SK-N-SH treated with all-trans-retinoic acid at 6 μM for 48 hours (cell line): ENCODE data around the gene ESF1.

Experiments
- ATAC-seq: fragments of 200-7000 bp; cut with Tn5 transposase; 3 replicates; pipeline ENCODE4 v1.9.1; 2020; ENCODE audit warnings: mild to moderate bottlenecking, moderate library complexity
- ARNTL ChIP-seq: fragments of 450-650 bp; formaldehyde crosslinking; IDR thresholded peaks from 2 replicates; pipeline ENCODE4 v1.5.0; 2020; ENCODE audit warnings: low read depth, mild to moderate bottlenecking, moderate library complexity, borderline replicate concordance
- BACH2 ChIP-seq: fragments of 250-450 bp; sonication (Bioruptor Pico); IDR thresholded peaks from 2 replicates; pipeline ENCODE4 v1.9.0; 2021; ENCODE audit warnings: mild to moderate bottlenecking, borderline replicate concordance
- CSDC2 ChIP-seq: fragments of 250-450 bp; sonication (Bioruptor Pico); IDR thresholded peaks from 2 replicates; pipeline ENCODE4 v1.5.0; 2020; ENCODE audit warnings: mild to moderate bottlenecking, moderate library complexity
- ESRRG ChIP-seq: fragments of 250-450 bp; sonication (Bioruptor Pico); IDR thresholded peaks from 2 replicates; pipeline ENCODE4 v1.6.1; 2021; ENCODE audit warnings: mild to moderate bottlenecking
- ISL1 ChIP-seq: fragments of 250-450 bp; sonication (Bioruptor Pico); IDR thresholded peaks from 2 replicates; pipeline ENCODE4 v2.1.2; 2022; ENCODE audit warnings: mild to moderate bottlenecking, moderate library complexity
- OSR1 ChIP-seq: fragments of 250-450 bp; sonication (Bioruptor Pico); IDR thresholded peaks from 2 replicates; pipeline ENCODE4 v1.8.0; 2022; ENCODE audit warnings: moderate library complexity, mild to moderate bottlenecking, inconsistent platforms
- PPARA ChIP-seq: fragments of 250-450 bp; sonication (Bioruptor Pico); IDR thresholded peaks from 2 replicates; pipeline ENCODE4 v1.5.0; 2020; ENCODE audit warnings: mild to moderate bottlenecking, borderline replicate concordance
- RARB ChIP-seq: fragments of 250-450 bp; sonication (Bioruptor Pico); IDR thresholded peaks from 2 replicates; pipeline ENCODE4 v1.8.0; 2021; ENCODE audit warnings: mild to moderate bottlenecking, moderate library complexity
- SNAI2 ChIP-seq: fragments of 250-450 bp; sonication (Bioruptor Pico); IDR thresholded peaks from 2 replicates; pipeline ENCODE4 v1.5.0; 2020; ENCODE audit warnings: mild to moderate bottlenecking, moderate library complexity
- TCF4 ChIP-seq: fragments of 250-450 bp; sonication (Bioruptor Pico); IDR thresholded peaks from 2 replicates; pipeline ENCODE4 v1.8.0; 2021; ENCODE audit warnings: mild to moderate bottlenecking, moderate library complexity, borderline replicate concordance
- ZC3H10 ChIP-seq: fragments of 250-450 bp; sonication (Bioruptor Pico); IDR thresholded peaks from 2 replicates; pipeline ENCODE4 v1.5.1; 2021; ENCODE audit warnings: mild to moderate bottlenecking, moderate library complexity
- ZFP3 ChIP-seq: fragments of 250-450 bp; sonication (Bioruptor Pico); IDR thresholded peaks from 2 replicates; pipeline ENCODE4 v1.5.0; 2020; ENCODE audit warnings: mild to moderate bottlenecking, moderate library complexity
- ZNF565 ChIP-seq: fragments of 450-650 bp; formaldehyde crosslinking; conservative IDR thresholded peaks from 2 replicates; pipeline ENCODE4 v1.5.0; 2020; ENCODE audit warnings: low read depth, mild to moderate bottlenecking, moderate library complexity
- ZNF70 ChIP-seq: fragments of 450-650 bp; formaldehyde crosslinking; IDR thresholded peaks from 2 replicates; pipeline ENCODE4 v1.5.0; 2020; ENCODE audit warnings: mild to moderate bottlenecking, moderate library complexity
- TF ChIP-seq, protein P1 (sequence below): fragments of 250-450 bp; sonication (Bioruptor Pico); IDR thresholded peaks from 2 replicates; pipeline ENCODE4 v1.8.0; 2020; ENCODE audit warnings: mild to moderate bottlenecking, moderate library complexity, borderline replicate concordance
- TF ChIP-seq, protein P2 (sequence below): fragments of 250-450 bp; sonication (Bioruptor Pico); IDR thresholded peaks from 2 replicates; pipeline ENCODE4 v1.5.1; 2020; ENCODE audit warnings: low read depth, mild to moderate bottlenecking, moderate library complexity
- TF ChIP-seq, protein P3 (sequence below): fragments of 250-450 bp; sonication (Bioruptor Pico); IDR thresholded peaks from 2 replicates; pipeline ENCODE4 v1.5.1; 2021; ENCODE audit warnings: mild to moderate bottlenecking, moderate library complexity
- TF ChIP-seq, protein P4 (sequence below): fragments of 250-450 bp; sonication (Bioruptor Pico); IDR thresholded peaks from 2 replicates; pipeline ENCODE4 v1.5.0; 2020; ENCODE audit warnings: mild to moderate bottlenecking, moderate library complexity
- TF ChIP-seq, protein P5 (sequence below): fragments of 250-450 bp; sonication (Bioruptor Pico); IDR thresholded peaks from 2 replicates; pipeline ENCODE4 v1.8.0; 2021; ENCODE audit warnings: low read depth, mild to moderate bottlenecking, moderate library complexity, borderline replicate concordance

The ESF1 gene, protein sequence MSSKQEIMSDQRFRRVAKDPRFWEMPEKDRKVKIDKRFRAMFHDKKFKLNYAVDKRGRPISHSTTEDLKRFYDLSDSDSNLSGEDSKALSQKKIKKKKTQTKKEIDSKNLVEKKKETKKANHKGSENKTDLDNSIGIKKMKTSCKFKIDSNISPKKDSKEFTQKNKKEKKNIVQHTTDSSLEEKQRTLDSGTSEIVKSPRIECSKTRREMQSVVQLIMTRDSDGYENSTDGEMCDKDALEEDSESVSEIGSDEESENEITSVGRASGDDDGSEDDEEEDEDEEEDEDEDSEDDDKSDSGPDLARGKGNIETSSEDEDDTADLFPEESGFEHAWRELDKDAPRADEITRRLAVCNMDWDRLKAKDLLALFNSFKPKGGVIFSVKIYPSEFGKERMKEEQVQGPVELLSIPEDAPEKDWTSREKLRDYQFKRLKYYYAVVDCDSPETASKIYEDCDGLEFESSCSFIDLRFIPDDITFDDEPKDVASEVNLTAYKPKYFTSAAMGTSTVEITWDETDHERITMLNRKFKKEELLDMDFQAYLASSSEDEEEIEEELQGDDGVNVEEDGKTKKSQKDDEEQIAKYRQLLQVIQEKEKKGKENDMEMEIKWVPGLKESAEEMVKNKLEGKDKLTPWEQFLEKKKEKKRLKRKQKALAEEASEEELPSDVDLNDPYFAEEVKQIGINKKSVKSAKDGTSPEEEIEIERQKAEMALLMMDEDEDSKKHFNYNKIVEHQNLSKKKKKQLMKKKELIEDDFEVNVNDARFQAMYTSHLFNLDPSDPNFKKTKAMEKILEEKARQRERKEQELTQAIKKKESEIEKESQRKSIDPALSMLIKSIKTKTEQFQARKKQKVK

DNA sequence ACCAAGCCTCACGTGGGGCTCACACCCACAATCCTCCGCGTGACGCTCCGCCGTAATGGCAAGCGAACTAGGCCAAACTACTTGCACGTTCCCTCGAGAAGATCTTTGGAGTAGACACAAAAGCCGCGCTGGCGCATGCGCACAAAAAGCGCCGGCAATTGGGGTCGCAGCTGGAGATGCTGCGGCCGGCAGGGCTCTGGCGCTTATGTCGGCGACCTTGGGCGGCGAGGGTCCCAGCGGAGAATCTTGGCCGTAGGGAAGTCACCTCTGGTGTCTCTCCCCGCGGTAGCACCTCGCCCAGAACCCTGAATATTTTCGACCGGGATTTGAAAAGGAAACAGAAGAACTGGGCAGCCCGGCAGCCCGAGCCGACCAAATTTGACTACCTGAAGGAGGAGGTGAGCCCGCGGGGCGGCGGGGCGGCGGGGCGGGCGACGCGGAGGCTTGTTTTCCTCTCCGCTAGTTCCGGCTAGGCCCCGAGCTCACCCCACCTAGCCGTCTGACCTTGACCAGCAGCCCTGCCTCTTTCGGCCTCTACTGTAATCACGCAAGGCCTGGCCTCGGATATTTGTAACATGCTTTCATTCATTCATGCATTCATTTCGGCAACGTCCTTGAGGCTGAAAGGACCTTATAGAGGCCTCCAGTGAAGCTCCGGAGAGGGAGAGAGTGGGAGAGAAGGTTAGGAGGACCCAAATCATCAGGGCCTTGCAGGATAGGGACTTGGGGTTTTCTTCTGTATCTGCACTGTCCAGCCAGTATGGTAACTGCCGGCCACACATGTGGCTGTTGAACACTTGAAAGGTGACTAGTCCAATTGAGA, at the start of gene ESF1, which contains the start of gene NDUFAF5:
Gene ESF1, minus strand, starts transcription at position 27 of the 823 bp plus-strand sequence. CDS start 1,779 bp downstream, outside the sequence.
Gene NDUFAF5, plus strand, starts transcription at position 136 of the 823 bp plus-strand sequence. Its CDS starts 41 bp downstream, at position 177.
- ATAC-seq, result peak; percentile 97
- TF ChIP-seq, protein P1, sequence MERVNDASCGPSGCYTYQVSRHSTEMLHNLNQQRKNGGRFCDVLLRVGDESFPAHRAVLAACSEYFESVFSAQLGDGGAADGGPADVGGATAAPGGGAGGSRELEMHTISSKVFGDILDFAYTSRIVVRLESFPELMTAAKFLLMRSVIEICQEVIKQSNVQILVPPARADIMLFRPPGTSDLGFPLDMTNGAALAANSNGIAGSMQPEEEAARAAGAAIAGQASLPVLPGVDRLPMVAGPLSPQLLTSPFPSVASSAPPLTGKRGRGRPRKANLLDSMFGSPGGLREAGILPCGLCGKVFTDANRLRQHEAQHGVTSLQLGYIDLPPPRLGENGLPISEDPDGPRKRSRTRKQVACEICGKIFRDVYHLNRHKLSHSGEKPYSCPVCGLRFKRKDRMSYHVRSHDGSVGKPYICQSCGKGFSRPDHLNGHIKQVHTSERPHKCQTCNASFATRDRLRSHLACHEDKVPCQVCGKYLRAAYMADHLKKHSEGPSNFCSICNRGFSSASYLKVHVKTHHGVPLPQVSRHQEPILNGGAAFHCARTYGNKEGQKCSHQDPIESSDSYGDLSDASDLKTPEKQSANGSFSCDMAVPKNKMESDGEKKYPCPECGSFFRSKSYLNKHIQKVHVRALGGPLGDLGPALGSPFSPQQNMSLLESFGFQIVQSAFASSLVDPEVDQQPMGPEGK (CRISPR knock-in tag), result no peak
- no peak for TF ChIP-seq ZNF565 (CRISPR knock-in tag)
- TF ChIP-seq, protein P2, sequence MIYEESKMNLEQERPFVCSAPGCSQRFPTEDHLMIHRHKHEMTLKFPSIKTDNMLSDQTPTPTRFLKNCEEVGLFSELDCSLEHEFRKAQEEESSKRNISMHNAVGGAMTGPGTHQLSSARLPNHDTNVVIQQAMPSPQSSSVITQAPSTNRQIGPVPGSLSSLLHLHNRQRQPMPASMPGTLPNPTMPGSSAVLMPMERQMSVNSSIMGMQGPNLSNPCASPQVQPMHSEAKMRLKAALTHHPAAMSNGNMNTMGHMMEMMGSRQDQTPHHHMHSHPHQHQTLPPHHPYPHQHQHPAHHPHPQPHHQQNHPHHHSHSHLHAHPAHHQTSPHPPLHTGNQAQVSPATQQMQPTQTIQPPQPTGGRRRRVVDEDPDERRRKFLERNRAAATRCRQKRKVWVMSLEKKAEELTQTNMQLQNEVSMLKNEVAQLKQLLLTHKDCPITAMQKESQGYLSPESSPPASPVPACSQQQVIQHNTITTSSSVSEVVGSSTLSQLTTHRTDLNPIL (CRISPR knock-in tag), result no peak

DNA sequence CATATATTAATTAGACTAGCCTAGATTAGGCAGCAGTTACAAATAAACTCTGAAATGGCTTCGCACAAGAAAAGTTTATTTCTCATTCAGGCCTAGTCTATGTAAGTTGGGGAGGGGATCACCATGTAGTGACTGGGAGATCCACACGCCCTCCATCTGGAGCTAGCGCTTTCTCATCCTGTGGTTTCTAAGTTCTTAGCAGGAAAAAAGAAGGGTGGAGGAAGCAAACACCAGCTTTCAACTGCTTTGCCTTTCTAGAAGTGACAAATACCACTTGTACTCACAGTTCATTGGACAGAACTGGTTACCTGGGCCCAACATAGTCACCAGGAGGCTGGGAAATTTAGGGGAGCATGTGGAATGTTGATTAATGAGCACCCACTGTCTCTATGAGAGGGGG, 46.8 kb upstream of the ESF1 start:
- ATAC-seq, result no peak
- TF ChIP-seq, protein P1 (CRISPR knock-in tag), result no peak
- TF ChIP-seq BACH2 (CRISPR knock-in tag), result no peak
- TF ChIP-seq, all 23 proteins: peak for 0

DNA sequence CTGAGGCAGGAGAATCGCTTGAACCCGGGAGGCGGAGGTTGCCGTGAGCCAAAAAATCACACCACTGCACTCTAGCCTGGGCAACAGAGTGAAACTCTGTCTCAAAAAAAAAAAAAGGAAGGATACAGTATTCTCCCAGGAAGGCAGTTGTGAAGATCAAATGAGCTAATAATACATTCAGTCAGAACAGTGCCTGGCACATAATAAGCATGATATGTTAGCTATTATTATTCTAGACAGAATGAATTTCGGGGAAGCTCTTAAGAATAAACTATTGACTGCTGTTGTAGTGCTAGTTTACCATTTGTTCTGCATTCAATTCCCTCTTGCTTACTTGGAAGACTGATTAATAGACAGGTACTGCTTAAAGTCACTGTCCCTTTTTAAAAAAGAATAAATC, 40.7 kb upstream of the ESF1 start:
- no peak for TF ChIP-seq SNAI2 (CRISPR knock-in tag)
- TF ChIP-seq, protein P3, sequence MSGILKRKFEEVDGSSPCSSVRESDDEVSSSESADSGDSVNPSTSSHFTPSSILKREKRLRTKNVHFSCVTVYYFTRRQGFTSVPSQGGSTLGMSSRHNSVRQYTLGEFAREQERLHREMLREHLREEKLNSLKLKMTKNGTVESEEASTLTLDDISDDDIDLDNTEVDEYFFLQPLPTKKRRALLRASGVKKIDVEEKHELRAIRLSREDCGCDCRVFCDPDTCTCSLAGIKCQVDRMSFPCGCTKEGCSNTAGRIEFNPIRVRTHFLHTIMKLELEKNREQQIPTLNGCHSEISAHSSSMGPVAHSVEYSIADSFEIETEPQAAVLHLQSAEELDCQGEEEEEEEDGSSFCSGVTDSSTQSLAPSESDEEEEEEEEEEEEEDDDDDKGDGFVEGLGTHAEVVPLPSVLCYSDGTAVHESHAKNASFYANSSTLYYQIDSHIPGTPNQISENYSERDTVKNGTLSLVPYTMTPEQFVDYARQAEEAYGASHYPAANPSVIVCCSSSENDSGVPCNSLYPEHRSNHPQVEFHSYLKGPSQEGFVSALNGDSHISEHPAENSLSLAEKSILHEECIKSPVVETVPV (CRISPR knock-in tag), result no peak
- TF ChIP-seq ESRRG (CRISPR knock-in tag), result no peak
- TF ChIP-seq ZFP3 (CRISPR knock-in tag), result no peak
- TF ChIP-seq RARB (CRISPR knock-in tag), result no peak
- no peak for TF ChIP-seq ARNTL (CRISPR knock-in tag)
- TF ChIP-seq ZNF565 (CRISPR knock-in tag), result no peak
- no peak for TF ChIP-seq ZC3H10 (CRISPR knock-in tag)
- TF ChIP-seq CSDC2 (CRISPR knock-in tag), result no peak
- TF ChIP-seq TCF4 (CRISPR knock-in tag), result no peak
- TF ChIP-seq PPARA, result no peak
- no peak for TF ChIP-seq ISL1 (CRISPR knock-in tag)
- TF ChIP-seq, protein P4, sequence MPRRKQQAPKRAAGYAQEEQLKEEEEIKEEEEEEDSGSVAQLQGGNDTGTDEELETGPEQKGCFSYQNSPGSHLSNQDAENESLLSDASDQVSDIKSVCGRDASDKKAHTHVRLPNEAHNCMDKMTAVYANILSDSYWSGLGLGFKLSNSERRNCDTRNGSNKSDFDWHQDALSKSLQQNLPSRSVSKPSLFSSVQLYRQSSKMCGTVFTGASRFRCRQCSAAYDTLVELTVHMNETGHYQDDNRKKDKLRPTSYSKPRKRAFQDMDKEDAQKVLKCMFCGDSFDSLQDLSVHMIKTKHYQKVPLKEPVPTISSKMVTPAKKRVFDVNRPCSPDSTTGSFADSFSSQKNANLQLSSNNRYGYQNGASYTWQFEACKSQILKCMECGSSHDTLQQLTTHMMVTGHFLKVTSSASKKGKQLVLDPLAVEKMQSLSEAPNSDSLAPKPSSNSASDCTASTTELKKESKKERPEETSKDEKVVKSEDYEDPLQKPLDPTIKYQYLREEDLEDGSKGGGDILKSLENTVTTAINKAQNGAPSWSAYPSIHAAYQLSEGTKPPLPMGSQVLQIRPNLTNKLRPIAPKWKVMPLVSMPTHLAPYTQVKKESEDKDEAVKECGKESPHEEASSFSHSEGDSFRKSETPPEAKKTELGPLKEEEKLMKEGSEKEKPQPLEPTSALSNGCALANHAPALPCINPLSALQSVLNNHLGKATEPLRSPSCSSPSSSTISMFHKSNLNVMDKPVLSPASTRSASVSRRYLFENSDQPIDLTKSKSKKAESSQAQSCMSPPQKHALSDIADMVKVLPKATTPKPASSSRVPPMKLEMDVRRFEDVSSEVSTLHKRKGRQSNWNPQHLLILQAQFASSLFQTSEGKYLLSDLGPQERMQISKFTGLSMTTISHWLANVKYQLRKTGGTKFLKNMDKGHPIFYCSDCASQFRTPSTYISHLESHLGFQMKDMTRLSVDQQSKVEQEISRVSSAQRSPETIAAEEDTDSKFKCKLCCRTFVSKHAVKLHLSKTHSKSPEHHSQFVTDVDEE (CRISPR knock-in tag), result no peak
- no peak for TF ChIP-seq ZNF70 (CRISPR knock-in tag)
- TF ChIP-seq OSR1 (CRISPR knock-in tag), result no peak
- TF ChIP-seq, protein P5, sequence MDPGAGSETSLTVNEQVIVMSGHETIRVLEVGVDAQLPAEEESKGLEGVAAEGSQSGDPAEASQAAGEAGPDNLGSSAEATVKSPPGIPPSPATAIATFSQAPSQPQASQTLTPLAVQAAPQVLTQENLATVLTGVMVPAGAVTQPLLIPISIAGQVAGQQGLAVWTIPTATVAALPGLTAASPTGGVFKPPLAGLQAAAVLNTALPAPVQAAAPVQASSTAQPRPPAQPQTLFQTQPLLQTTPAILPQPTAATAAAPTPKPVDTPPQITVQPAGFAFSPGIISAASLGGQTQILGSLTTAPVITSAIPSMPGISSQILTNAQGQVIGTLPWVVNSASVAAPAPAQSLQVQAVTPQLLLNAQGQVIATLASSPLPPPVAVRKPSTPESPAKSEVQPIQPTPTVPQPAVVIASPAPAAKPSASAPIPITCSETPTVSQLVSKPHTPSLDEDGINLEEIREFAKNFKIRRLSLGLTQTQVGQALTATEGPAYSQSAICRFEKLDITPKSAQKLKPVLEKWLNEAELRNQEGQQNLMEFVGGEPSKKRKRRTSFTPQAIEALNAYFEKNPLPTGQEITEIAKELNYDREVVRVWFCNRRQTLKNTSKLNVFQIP (CRISPR knock-in tag), result no peak
- TF ChIP-seq, protein P2 (CRISPR knock-in tag), result no peak
- no peak for ATAC-seq
